BLaER1 treated with 17β-estradiol and CSF1 and Interleukin-3, amounts not matched to agents 10 nM and 100 nM (cell line): Measurements from ENCODE around the gene CIAO2B.

Experiments
- H3K27ac ChIP-seq, 11 experiments: shearing (Covaris generic); formaldehyde crosslinking; 2 replicates each; pipeline ENCODE4 v1.8.1; 2022
- H3K27me3 ChIP-seq, 11 experiments: shearing (Covaris generic); formaldehyde crosslinking; 2 replicates each; pipeline ENCODE4 v1.8.1; 2022
- H3K36me3 ChIP-seq, 11 experiments: shearing (Covaris generic); formaldehyde crosslinking; 2 replicates each; pipeline ENCODE4 v1.8.1; 2022
- H3K4me1 ChIP-seq, 10 experiments: shearing (Covaris generic); formaldehyde crosslinking; 2 replicates each; pipeline ENCODE4 v1.8.1; 2022
- H3K4me2 ChIP-seq, 11 experiments: shearing (Covaris generic); formaldehyde crosslinking; 2 replicates each; pipeline ENCODE4 v1.8.1; 2022
- H3K4me3 ChIP-seq, 10 experiments: shearing (Covaris generic); formaldehyde crosslinking; 2 replicates each; pipeline ENCODE4 v1.8.1; 2022
- H3K9ac ChIP-seq, 11 experiments: shearing (Covaris generic); formaldehyde crosslinking; 2 replicates each; pipeline ENCODE4 v1.8.1; 2022
- H3K9me3 ChIP-seq, 11 experiments: shearing (Covaris generic); formaldehyde crosslinking; replicated peaks in 1 of 11; 2 replicates each; pipeline ENCODE4 v1.8.1; 2022
- H4K20me1 ChIP-seq, 11 experiments: shearing (Covaris generic); formaldehyde crosslinking; 2 replicates each; pipeline ENCODE4 v1.8.1; 2022
- Cebpa-rat ChIP-seq, 11 experiments: shearing (Covaris generic); IDR thresholded peaks; 2 replicates each; pipeline ENCODE4 v1.8.1; 2022

The CIAO2B gene

GRCh38 chr16:66973716-66974115 is 39.5 kb upstream of the CIAO2B start:
- Histone ChIP-seq H3K27me3 (no peaks in the 10 kb centered on the region), H3K9ac (no peak overlapping the region), H3K27ac (no peak overlapping the region), H3K4me1 (peaks cover 23 to 34% (median 30%) of the 10 kb centered on the region in 10 experiments), H3K4me3 (no peak overlapping the region), H3K4me2 (no peak overlapping the region), H3K9me3 (no peaks in the 10 kb centered on the region), H3K36me3 (no peaks in the 10 kb centered on the region), H4K20me1 (no peaks in the 10 kb centered on the region)
- TF ChIP-seq Cebpa-rat (IDR thresholded peaks at IDR 0.05) = no peak

- TF ChIP-seq Cebpa-rat (IDR thresholded peaks at IDR 0.05) = no peak
Observed at GRCh38 chr16:66972983-66973382, 38.8 kb upstream of the CIAO2B start.

GRCh38 chr16:66970775-66971720 is 36.8 kb upstream of the CIAO2B start:
- H3K9me3 ChIP-seq = no peaks in the 10 kb centered on the region
- H3K4me3 ChIP-seq = no peak overlapping the region
- H3K36me3 ChIP-seq = no peaks in the 10 kb centered on the region
- H3K9ac ChIP-seq = no peak overlapping the region
- no peaks in the 10 kb centered on the region for H3K27me3 ChIP-seq
- TF ChIP-seq Cebpa-rat (IDR thresholded peaks at IDR 0.05) = no peak
- H3K4me2 ChIP-seq = no peak overlapping the region
- H3K27ac ChIP-seq = no peak overlapping the region
- no peaks in the 10 kb centered on the region for H4K20me1 ChIP-seq
- H3K4me1 ChIP-seq = peaks cover 0 to 9% (median 6%) of the 10 kb centered on the region in 10 experiments; a peak in 7 of 20 replicates

More at GRCh38 chr16:66972983-66973382, 38.8 kb upstream of the CIAO2B start:
- Histone ChIP-seq H3K4me1 (peaks cover 16 to 26% (median 24%) of the 10 kb centered on the region in 10 experiments), H3K4me3 (no peak overlapping the region), H3K36me3 (no peaks in the 10 kb centered on the region), H3K27me3 (no peaks in the 10 kb centered on the region), H4K20me1 (no peaks in the 10 kb centered on the region), H3K4me2 (no peak overlapping the region), H3K9ac (no peak overlapping the region; a peak in 1 of 22 replicates), H3K27ac (no peak overlapping the region), H3K9me3 (no peaks in the 10 kb centered on the region)

GRCh38 chr16:66968847-66969246 is 34.6 kb upstream of the CIAO2B start:
- H3K4me2 ChIP-seq = no peak overlapping the region
- peaks cover 0 to under 1% (median 0%) of the 10 kb centered on the region in 10 experiments; a peak in 1 of 20 replicates for H3K4me1 ChIP-seq

GRCh38 chr16:66964049-66964448 is 29.8 kb upstream of the CIAO2B start:
- Histone ChIP-seq H3K4me3 (no peak overlapping the region), H3K36me3 (no peaks in the 10 kb centered on the region), H3K9me3 (no peaks in the 10 kb centered on the region), H3K27ac (no peak overlapping the region), H3K4me1 (peaks cover 31 to 48% (median 41%) of the 10 kb centered on the region in 10 experiments), H3K9ac (no peak overlapping the region), H3K27me3 (no peaks in the 10 kb centered on the region; a peak in 1 of 22 replicates), H4K20me1 (no peaks in the 10 kb centered on the region), H3K4me2 (peak overlapping the region in 1 of 11 experiments; percentile 82; a peak in 1 of 22 replicates)
- no peak for TF ChIP-seq Cebpa-rat (IDR thresholded peaks at IDR 0.05)

More at GRCh38 chr16:66968847-66969246, 34.6 kb upstream of the CIAO2B start:
- no peak for TF ChIP-seq Cebpa-rat (IDR thresholded peaks at IDR 0.05)
- Histone ChIP-seq H3K36me3 (no peaks in the 10 kb centered on the region), H4K20me1 (no peaks in the 10 kb centered on the region), H3K4me3 (no peak overlapping the region), H3K9ac (no peak overlapping the region), H3K27ac (no peak overlapping the region), H3K27me3 (no peaks in the 10 kb centered on the region; a peak in 1 of 22 replicates), H3K9me3 (no peaks in the 10 kb centered on the region)

- Histone ChIP-seq H3K9ac (peak overlapping the region in 8 of 11 experiments; percentile 0 to 56 (median 28); a peak in 5 of 22 replicates), H3K4me2 (peak overlapping the region; percentile 67 to 95 (median 80))
Observed at GRCh38 chr16:66961914-66962313, 27.7 kb upstream of the CIAO2B start.

GRCh38 chr16:66961065-66961744 is 27.0 kb upstream of the CIAO2B start, which contains the start of gene CES3:
Gene CES3 (plus strand): TSS chr16:66961266. CDS start chr16:66961308, 42 bp downstream.
- H3K9ac ChIP-seq = peak within 1 kb of the TSS; percentile 26 to 66 (median 56); a peak in 17 of 22 replicates
- peaks cover 41 to 67% (median 61%) of the 10 kb centered on the region in 10 experiments for H3K4me1 ChIP-seq
- H3K4me2 ChIP-seq = peak within 1 kb of the TSS; percentile 67 to 95 (median 86)
- no peaks in the 10 kb centered on the region for H3K36me3 ChIP-seq
- H4K20me1 ChIP-seq = no peaks in the 10 kb centered on the region
- H3K27ac ChIP-seq = peak within 1 kb of the TSS; percentile 58 to 79 (median 72); a peak in 21 of 22 replicates
- no peaks in the 10 kb centered on the region for H3K9me3 ChIP-seq
- H3K4me3 ChIP-seq = peak within 1 kb of the TSS in 2 of 10 experiments; percentile 9 to 22; a peak in 1 of 20 replicates
- TF ChIP-seq Cebpa-rat (IDR thresholded peaks at IDR 0.05) = no peak
- no peaks in the 10 kb centered on the region; a peak in 1 of 22 replicates for H3K27me3 ChIP-seq

More at GRCh38 chr16:66961914-66962313, 27.7 kb upstream of the CIAO2B start:
- Histone ChIP-seq H3K27ac (peak overlapping the region; percentile 29 to 78 (median 63); a peak in 20 of 22 replicates), H3K36me3 (no peaks in the 10 kb centered on the region), H3K4me1 (peaks cover 41 to 67% (median 61%) of the 10 kb centered on the region in 10 experiments), H3K27me3 (no peaks in the 10 kb centered on the region; a peak in 1 of 22 replicates), H4K20me1 (no peaks in the 10 kb centered on the region), H3K4me3 (peak overlapping the region in 1 of 10 experiments; percentile 22; a peak in 1 of 20 replicates), H3K9me3 (no peaks in the 10 kb centered on the region)
- no peak for TF ChIP-seq Cebpa-rat (IDR thresholded peaks at IDR 0.05)

GRCh38 chr16:66960270-66960669 is 26.1 kb upstream of the CIAO2B start:
- no peaks in the 10 kb centered on the region; a peak in 1 of 22 replicates for H3K27me3 ChIP-seq
- H3K4me1 ChIP-seq = peaks cover 41 to 67% (median 61%) of the 10 kb centered on the region in 10 experiments
- no peaks in the 10 kb centered on the region for H3K9me3 ChIP-seq
- H3K9ac ChIP-seq = peak overlapping the region in 10 of 11 experiments; percentile 48 to 66 (median 58); a peak in 15 of 22 replicates
- H3K4me2 ChIP-seq = peak overlapping the region; percentile 67 to 95 (median 86)
- no peaks in the 10 kb centered on the region for H3K36me3 ChIP-seq
- H3K4me3 ChIP-seq = no peak overlapping the region
- H3K27ac ChIP-seq = peak overlapping the region; percentile 58 to 79 (median 72); a peak in 20 of 22 replicates
- H4K20me1 ChIP-seq = no peaks in the 10 kb centered on the region
- TF ChIP-seq Cebpa-rat (IDR thresholded peaks at IDR 0.05) = no peak
